Left forelimb (tissue), 1 donor: ENCODE results near the gene SERPIND1.
"Not testable (repeated sequence)": the region's sequence is repeated elsewhere in the genome, so short reads cannot be mapped to it uniquely, and the experiment has no call there.

ENCODE experiments used
- DNase-seq: peaks from one replicate; pipeline ENCODE4 v3.0.0-alpha.2; 2018; ENCODE audit warnings: low spot score

SERPIND1 gene

GRCh38 chr22:20815477-20816050 lies 41.7 kb downstream of the SERPIND1 start:
- no peak for DNase-seq

GRCh38 chr22:20816559-20816958 lies 42.6 kb downstream of the SERPIND1 start:
- no peak for DNase-seq

- DNase-seq, result no peak
Observed at GRCh38 chr22:20818471-20818870, 44.6 kb downstream of the SERPIND1 start.

GRCh38 chr22:20819471-20819870 lies 45.6 kb downstream of the SERPIND1 start:
- no peak for DNase-seq

GRCh38 chr22:20821717-20822239 lies 47.9 kb downstream of the SERPIND1 start:
- not testable (repeated sequence) for DNase-seq

GRCh38 chr22:20822240-20822639 lies 48.3 kb downstream of the SERPIND1 start:
- no peak for DNase-seq

GRCh38 chr22:20823264-20823663 lies 49.4 kb downstream of the SERPIND1 start:
- no peak for DNase-seq

GRCh38 chr22:20825216-20825615 lies 51.3 kb downstream of the SERPIND1 start:
- DNase-seq, result not testable (repeated sequence)

- DNase-seq, result no peak
Observed at GRCh38 chr22:20825624-20826023, 51.7 kb downstream of the SERPIND1 start.

- not testable (repeated sequence) for DNase-seq
Observed at GRCh38 chr22:20826373-20827152, 52.6 kb downstream of the SERPIND1 start.

GRCh38 chr22:20829491-20830134 lies 55.7 kb downstream of the SERPIND1 start:
- DNase-seq, result no peak

- no peak for DNase-seq
Observed at GRCh38 chr22:20833225-20833665, 59.3 kb downstream of the SERPIND1 start.

GRCh38 chr22:20834206-20834605 lies 60.3 kb downstream of the SERPIND1 start:
- no peak for DNase-seq

GRCh38 chr22:20834725-20835124 lies 60.8 kb downstream of the SERPIND1 start:
- DNase-seq, result no peak
